ENCODE results near the gene VRTN. TPM values are rescaled to one million over a fixed set of nuclear protein-coding genes. Genes with fewer than 3 reads are reported as not detected.
"Not testable (repeated sequence)": the region's sequence is repeated elsewhere in the genome, so short reads cannot be mapped to it uniquely, and the experiment has no call there.

Gene VRTN
- total RNA-seq, 2 experiments from 2014 or later: not detected

GRCh38 chr14:74357585-74357984 lies 9.3 kb downstream of the VRTN start:
- no peak for DNase-seq
- ChIA-PET POLR2A (no interaction called here), CTCF (no interaction called here)
- no peaks in the 10 kb centered on the region for H3K9me3 Mint-ChIP-seq
- H3K36me3 Mint-ChIP-seq (ENCODE audit: low read depth): no peaks in the 10 kb centered on the region
- H3K4me3 Mint-ChIP-seq: no peak overlapping the region
- H3K4me1 Mint-ChIP-seq: no peaks in the 10 kb centered on the region
- peaks cover 5% of the 10 kb centered on the region for H3K27me3 Mint-ChIP-seq
- no peak overlapping the region for H3K27ac Mint-ChIP-seq

GRCh38 chr14:74358176-74358829 lies 10.0 kb downstream of the VRTN start:
- no peak overlapping the region for H3K27ac Mint-ChIP-seq
- CTCF ChIA-PET: no interaction called here
- peaks cover 3% of the 10 kb centered on the region for H3K27me3 Mint-ChIP-seq
- no peak overlapping the region for H3K4me3 Mint-ChIP-seq
- H3K4me1 Mint-ChIP-seq: no peaks in the 10 kb centered on the region
- no peaks in the 10 kb centered on the region for H3K9me3 Mint-ChIP-seq
- no peaks in the 10 kb centered on the region for H3K36me3 Mint-ChIP-seq (ENCODE audit: low read depth)
- no peak for DNase-seq
- POLR2A ChIA-PET: no interaction called here

GRCh38 chr14:74360163-74360562 lies 11.9 kb downstream of the VRTN start:
- no peaks in the 10 kb centered on the region for H3K36me3 Mint-ChIP-seq (ENCODE audit: low read depth)
- ChIA-PET POLR2A (no interaction called here), CTCF (interaction anchor here (0.6 kb wide), 1 partner anchor 385 kb away, joined by 3 read pairs; no protein-coding TSS in a partner anchor)
- H3K27ac Mint-ChIP-seq: no peak overlapping the region
- H3K4me1 Mint-ChIP-seq: no peaks in the 10 kb centered on the region
- peaks cover 13% of the 10 kb centered on the region for H3K27me3 Mint-ChIP-seq
- no peaks in the 10 kb centered on the region for H3K9me3 Mint-ChIP-seq
- H3K4me3 Mint-ChIP-seq: no peak overlapping the region
- DNase-seq: no peak

- CTCF ChIA-PET: interaction anchor here (0.8 kb wide), 1 partner anchor 469 kb away, joined by 6 read pairs; no protein-coding TSS in a partner anchor
- POLR2A ChIA-PET: no interaction called here
- Mint-ChIP-seq H3K4me1 (no peaks in the 10 kb centered on the region), H3K9me3 (no peaks in the 10 kb centered on the region), H3K27ac (no peak overlapping the region), H3K36me3 (ENCODE audit: low read depth) (no peaks in the 10 kb centered on the region), H3K4me3 (no peak overlapping the region), H3K27me3 (peaks cover 13% of the 10 kb centered on the region)
- peak; percentile 68 for DNase-seq
Measured at GRCh38 chr14:74362361-74362915, 14.2 kb downstream of the VRTN start.

- Mint-ChIP-seq H3K4me3 (no peak overlapping the region), H3K27ac (no peak overlapping the region), H3K9me3 (no peaks in the 10 kb centered on the region), H3K36me3 (ENCODE audit: low read depth) (no peaks in the 10 kb centered on the region), H3K4me1 (no peaks in the 10 kb centered on the region), H3K27me3 (peaks cover 13% of the 10 kb centered on the region)
- CTCF ChIA-PET: no interaction called here
- DNase-seq: no peak
- POLR2A ChIA-PET: no interaction called here
Measured at GRCh38 chr14:74364271-74364880, 16.1 kb downstream of the VRTN start.

- Mint-ChIP-seq H3K4me1 (no peaks in the 10 kb centered on the region), H3K4me3 (no peak overlapping the region), H3K27ac (no peak overlapping the region), H3K36me3 (ENCODE audit: low read depth) (no peaks in the 10 kb centered on the region), H3K9me3 (no peaks in the 10 kb centered on the region), H3K27me3 (peaks cover 13% of the 10 kb centered on the region)
- DNase-seq: no peak
- CTCF ChIA-PET: no interaction called here
- POLR2A ChIA-PET: no interaction called here
Measured at GRCh38 chr14:74368026-74368425, 19.8 kb downstream of the VRTN start.

- ChIA-PET CTCF (no interaction called here), POLR2A (no interaction called here)
- Mint-ChIP-seq H3K4me1 (no peaks in the 10 kb centered on the region), H3K4me3 (no peak overlapping the region), H3K27ac (no peak overlapping the region), H3K36me3 (ENCODE audit: low read depth) (no peaks in the 10 kb centered on the region), H3K27me3 (peaks cover 13% of the 10 kb centered on the region), H3K9me3 (no peaks in the 10 kb centered on the region)
- DNase-seq: no peak
Measured at GRCh38 chr14:74368441-74368840, 20.2 kb downstream of the VRTN start.

GRCh38 chr14:74377976-74378690 lies 29.9 kb downstream of the VRTN start:
- DNase-seq: no peak
- Mint-ChIP-seq H3K9me3 (no peaks in the 10 kb centered on the region), H3K4me1 (no peaks in the 10 kb centered on the region), H3K27ac (no peak overlapping the region), H3K27me3 (peaks cover 2% of the 10 kb centered on the region), H3K36me3 (ENCODE audit: low read depth) (no peaks in the 10 kb centered on the region), H3K4me3 (no peak overlapping the region)
- ChIA-PET CTCF (no interaction called here), POLR2A (no interaction called here)

GRCh38 chr14:74380172-74380571 lies 31.9 kb downstream of the VRTN start:
- CTCF ChIA-PET: no interaction called here
- no peaks in the 10 kb centered on the region for H3K4me1 Mint-ChIP-seq
- POLR2A ChIA-PET: no interaction called here

GRCh38 chr14:74380845-74381244 lies 32.6 kb downstream of the VRTN start:
- no peaks in the 10 kb centered on the region for H3K9me3 Mint-ChIP-seq
- H3K27ac Mint-ChIP-seq: no peak overlapping the region
- ChIA-PET POLR2A (no interaction called here), CTCF (interaction anchor here (0.7 kb wide), 1 partner anchor 642 kb away, joined by 3 read pairs; no protein-coding TSS in a partner anchor)
- H3K36me3 Mint-ChIP-seq (ENCODE audit: low read depth): no peaks in the 10 kb centered on the region
- no peak for DNase-seq
- H3K4me1 Mint-ChIP-seq: no peaks in the 10 kb centered on the region
- peaks cover 9% of the 10 kb centered on the region for H3K27me3 Mint-ChIP-seq
- no peak overlapping the region for H3K4me3 Mint-ChIP-seq

More at GRCh38 chr14:74380172-74380571, 31.9 kb downstream of the VRTN start:
- Mint-ChIP-seq H3K27me3 (peaks cover 9% of the 10 kb centered on the region), H3K27ac (no peak overlapping the region), H3K4me3 (no peak overlapping the region), H3K9me3 (no peaks in the 10 kb centered on the region), H3K36me3 (ENCODE audit: low read depth) (no peaks in the 10 kb centered on the region)
- no peak for DNase-seq

GRCh38 chr14:74381571-74381970 lies 33.3 kb downstream of the VRTN start:
- H3K9me3 Mint-ChIP-seq; H3K27ac Mint-ChIP-seq; CTCF ChIA-PET; POLR2A ChIA-PET; H3K4me3 Mint-ChIP-seq; DNase-seq; H3K36me3 Mint-ChIP-seq (ENCODE audit: low read depth); H3K4me1 Mint-ChIP-seq: not testable (repeated sequence)
- peaks cover 11% of the 10 kb centered on the region for H3K27me3 Mint-ChIP-seq

- ChIA-PET CTCF (no interaction called here), POLR2A (no interaction called here)
- Mint-ChIP-seq H3K27ac (no peak overlapping the region), H3K36me3 (ENCODE audit: low read depth) (no peaks in the 10 kb centered on the region), H3K4me1 (no peaks in the 10 kb centered on the region), H3K27me3 (peaks cover 15% of the 10 kb centered on the region), H3K9me3 (no peaks in the 10 kb centered on the region), H3K4me3 (no peak overlapping the region)
- DNase-seq: no peak
Measured at GRCh38 chr14:74382231-74382630, 34.0 kb downstream of the VRTN start.

GRCh38 chr14:74389980-74390379 lies 41.7 kb downstream of the VRTN start:
- Mint-ChIP-seq H3K4me3 (no peak overlapping the region), H3K36me3 (ENCODE audit: low read depth) (no peaks in the 10 kb centered on the region), H3K27me3 (peaks cover 21% of the 10 kb centered on the region), H3K27ac (no peak overlapping the region), H3K4me1 (no peaks in the 10 kb centered on the region), H3K9me3 (no peaks in the 10 kb centered on the region)
- POLR2A ChIA-PET: no interaction called here
- no peak for DNase-seq
- CTCF ChIA-PET: no interaction called here
